Type B pancreatic cell (in vitro differentiated cells): ENCODE data around the gene ANKRD11. TPM values are rescaled to one million over a fixed set of nuclear protein-coding genes. Genes with fewer than 3 reads are reported as not detected.

Experiments
- DNase-seq: peaks from one replicate; pipeline ENCODE4 v3.0.0; 2021; ENCODE audit warnings: mixed read lengths; ENCODE audit not compliant: unreplicated experiment; ENCODE audit errors: extremely low spot score
- H3K27ac Mint-ChIP-seq: 2 replicates; pipeline ENCODE4 v1.8.0; 2021; ENCODE audit warnings: mild to moderate bottlenecking, mixed read lengths
- H3K27me3 Mint-ChIP-seq: 2 replicates; pipeline ENCODE4 v1.8.0; 2021; ENCODE audit warnings: mixed read lengths
- H3K36me3 Mint-ChIP-seq: 2 replicates; pipeline ENCODE4 v1.8.0; 2021; ENCODE audit warnings: mixed read lengths
- H3K4me1 Mint-ChIP-seq: one replicate; pipeline ENCODE4 v1.8.0; 2021; ENCODE audit warnings: mixed read lengths; ENCODE audit not compliant: unreplicated experiment
- H3K4me3 Mint-ChIP-seq: 2 replicates; pipeline ENCODE4 v1.8.0; 2021; ENCODE audit warnings: mild to moderate bottlenecking, mixed read lengths
- H3K9me3 Mint-ChIP-seq: 2 replicates; pipeline ENCODE4 v1.8.0; 2021; ENCODE audit warnings: mixed read lengths
- CTCF ChIP-seq: fragments of 200-600 bp; sonication (generic); conservative IDR thresholded peaks from 2 replicates; pipeline ENCODE4 v1.5.0; 2021; ENCODE audit warnings: antibody characterized with exemption, mild to moderate bottlenecking
- total RNA-seq: library from RNA; stranded (reverse); gene quantifications from 2 replicates; pipeline ENCODE4 v1.2.1, GENCODE V29; 2021; ENCODE audit warnings: low replicate concordance

ANKRD11 gene
- total RNA-seq, 1 donor from 2014 or later: 153 TPM

GRCh38 chr16:89341697-89342694 lies 148.4 kb downstream of the ANKRD11 start:
- no peak for TF ChIP-seq CTCF
- no peak overlapping the region for H3K4me3 Mint-ChIP-seq
- peak overlapping the region; percentile 53 for H3K27ac Mint-ChIP-seq
- peaks cover 12% of the 10 kb centered on the region for H3K36me3 Mint-ChIP-seq
- no peaks in the 10 kb centered on the region for H3K9me3 Mint-ChIP-seq
- DNase-seq: no peak
- H3K27me3 Mint-ChIP-seq: no peaks in the 10 kb centered on the region
- peaks cover 60% of the 10 kb centered on the region for H3K4me1 Mint-ChIP-seq

GRCh38 chr16:89341279-89341678 lies 149.1 kb downstream of the ANKRD11 start:
- H3K4me1 Mint-ChIP-seq: peaks cover 53% of the 10 kb centered on the region
- H3K4me3 Mint-ChIP-seq: no peak overlapping the region
- DNase-seq: no peak
- no peak overlapping the region for H3K27ac Mint-ChIP-seq
- peaks cover 12% of the 10 kb centered on the region for H3K36me3 Mint-ChIP-seq
- no peaks in the 10 kb centered on the region for H3K9me3 Mint-ChIP-seq
- H3K27me3 Mint-ChIP-seq: no peaks in the 10 kb centered on the region
- no peak for TF ChIP-seq CTCF

GRCh38 chr16:89338863-89339262 lies 151.5 kb downstream of the ANKRD11 start:
- no peaks in the 10 kb centered on the region for H3K9me3 Mint-ChIP-seq
- H3K4me3 Mint-ChIP-seq: no peak overlapping the region
- no peaks in the 10 kb centered on the region for H3K27me3 Mint-ChIP-seq
- no peak for DNase-seq
- H3K36me3 Mint-ChIP-seq: peaks cover 12% of the 10 kb centered on the region
- H3K27ac Mint-ChIP-seq: peak overlapping the region; percentile 63
- H3K4me1 Mint-ChIP-seq: peaks cover 46% of the 10 kb centered on the region
- no peak for TF ChIP-seq CTCF

GRCh38 chr16:89337965-89338364 lies 152.4 kb downstream of the ANKRD11 start:
- Mint-ChIP-seq H3K27ac (no peak overlapping the region), H3K4me1 (peaks cover 45% of the 10 kb centered on the region), H3K9me3 (no peaks in the 10 kb centered on the region), H3K4me3 (no peak overlapping the region), H3K36me3 (peaks cover 7% of the 10 kb centered on the region), H3K27me3 (no peaks in the 10 kb centered on the region)
- no peak for DNase-seq
- TF ChIP-seq CTCF: no peak

- Mint-ChIP-seq H3K9me3 (no peaks in the 10 kb centered on the region), H3K27ac (peak overlapping the region; percentile 80), H3K4me1 (peaks cover 49% of the 10 kb centered on the region), H3K27me3 (no peaks in the 10 kb centered on the region), H3K4me3 (no peak overlapping the region), H3K36me3 (peaks cover 3% of the 10 kb centered on the region)
- TF ChIP-seq CTCF: no peak
- DNase-seq: no peak
Observed at GRCh38 chr16:89335803-89336485, 154.4 kb downstream of the ANKRD11 start.
